NCI-H345 treated with DMSO at 0.1 percent for 48 hours (cell line): ENCODE data around the gene C22orf15.

Experiments
- DNase-seq: peaks from one replicate; lab custom pipeline; 2025; ENCODE audit not compliant: unreplicated experiment; lab: John Stamatoyannopoulos, UW

The C22orf15 gene

DNA sequence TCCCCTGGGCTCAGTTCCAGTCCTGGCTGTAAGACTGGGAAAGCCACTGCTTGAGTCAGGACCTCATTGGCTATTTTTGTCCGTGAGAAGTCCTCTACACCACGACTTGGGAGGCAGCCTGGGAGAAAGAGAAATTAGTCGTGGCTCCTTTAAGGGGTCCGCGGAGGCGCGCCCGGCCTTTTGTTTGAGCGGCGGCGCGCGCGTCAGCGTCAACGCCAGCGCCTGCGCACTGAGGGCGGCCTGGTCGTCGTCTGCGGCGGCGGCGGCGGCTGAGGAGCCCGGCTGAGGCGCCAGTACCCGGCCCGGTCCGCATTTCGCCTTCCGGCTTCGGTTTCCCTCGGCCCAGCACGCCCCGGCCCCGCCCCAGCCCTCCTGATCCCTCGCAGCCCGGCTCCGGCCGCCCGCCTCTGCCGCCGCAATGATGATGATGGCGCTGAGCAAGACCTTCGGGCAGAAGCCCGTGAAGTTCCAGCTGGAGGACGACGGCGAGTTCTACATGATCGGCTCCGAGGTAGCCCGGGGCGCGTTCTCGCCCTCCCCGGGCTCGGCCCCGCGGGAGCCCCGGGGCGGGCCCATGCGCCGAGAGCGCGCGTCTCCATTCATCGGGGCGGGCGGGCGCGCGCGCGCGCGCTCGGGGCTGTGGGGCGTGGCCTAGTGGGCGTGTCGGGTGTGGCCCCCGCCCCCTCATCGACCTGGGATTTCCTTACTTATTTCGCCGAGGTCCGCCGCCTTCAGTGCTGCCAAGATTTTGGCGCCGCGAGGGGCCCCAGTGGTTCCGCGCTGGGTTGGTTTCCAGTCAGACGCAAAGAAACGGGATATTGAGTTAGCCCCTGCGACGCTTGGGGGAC is 24.2 kb downstream of the C22orf15 start, which contains the start of gene SMARCB1:
TSS of gene SMARCB1 (plus strand) at position 215 of the 848 bp plus-strand sequence. CDS start at position 419, 204 bp downstream.
- DNase-seq: peak; percentile 87

DNA sequence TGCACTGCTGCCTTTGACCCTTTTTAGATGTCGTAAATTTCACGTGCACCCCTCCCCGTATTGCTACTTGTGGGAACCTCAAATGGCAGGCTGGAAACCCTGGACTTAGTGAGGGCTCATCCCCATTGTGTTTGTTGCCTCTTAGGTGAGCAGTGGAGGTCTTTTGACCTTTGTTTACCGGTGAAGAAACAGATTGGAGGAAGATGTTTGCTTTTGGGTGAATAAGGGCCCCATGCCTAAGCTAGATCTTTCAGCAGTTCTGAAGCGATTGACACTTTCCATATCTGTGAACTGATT is 24.8 kb downstream of the C22orf15 start:
- peak; percentile 87 for DNase-seq

DNA sequence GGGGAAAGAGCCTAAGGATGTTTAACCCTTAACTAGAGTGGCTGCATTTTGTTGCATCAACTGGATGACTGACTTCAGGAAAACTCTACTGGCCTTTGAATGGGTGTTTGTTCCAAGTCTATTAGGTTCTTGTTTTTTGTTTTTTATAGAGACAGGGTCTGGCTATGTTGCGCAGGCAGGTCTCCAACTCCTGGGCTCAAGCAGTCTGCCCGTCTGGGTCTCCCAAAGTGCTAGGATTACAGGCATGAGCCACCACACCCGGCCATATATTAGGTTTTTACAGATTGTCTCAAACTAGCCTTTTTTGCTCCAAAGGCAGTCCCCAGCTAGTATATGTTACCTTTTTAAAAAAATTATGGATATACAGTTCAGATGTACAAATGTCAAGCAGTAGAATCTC is 25.1 kb downstream of the C22orf15 start:
- no peak for DNase-seq

- peak; percentile 38 for DNase-seq
Measured at GRCh38 chr22:23789121-23789520, 26.3 kb downstream of the C22orf15 start.

DNA sequence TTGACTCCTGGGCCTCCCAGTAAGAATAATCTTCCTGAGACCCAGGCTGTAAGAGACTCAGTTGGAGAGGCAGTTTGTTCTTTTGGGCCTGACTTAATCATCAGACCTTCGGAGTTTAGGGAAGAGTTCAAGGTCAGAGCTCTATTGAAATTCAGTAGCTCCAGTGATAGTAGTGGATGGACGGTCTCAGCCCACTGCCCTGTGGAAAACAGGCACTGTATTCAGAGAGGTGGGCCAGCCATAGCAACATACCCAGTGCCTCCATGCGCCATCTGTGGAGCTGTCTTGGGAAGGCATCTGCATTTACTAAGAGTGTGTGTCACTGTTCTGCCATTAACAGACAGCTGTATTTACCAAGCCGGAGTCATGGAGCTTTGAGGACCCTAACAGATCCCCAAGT is 26.8 kb downstream of the C22orf15 start:
- DNase-seq: no peak

GRCh38 chr22:23790819-23791737 is 28.3 kb downstream of the C22orf15 start:
- no peak for DNase-seq

DNA sequence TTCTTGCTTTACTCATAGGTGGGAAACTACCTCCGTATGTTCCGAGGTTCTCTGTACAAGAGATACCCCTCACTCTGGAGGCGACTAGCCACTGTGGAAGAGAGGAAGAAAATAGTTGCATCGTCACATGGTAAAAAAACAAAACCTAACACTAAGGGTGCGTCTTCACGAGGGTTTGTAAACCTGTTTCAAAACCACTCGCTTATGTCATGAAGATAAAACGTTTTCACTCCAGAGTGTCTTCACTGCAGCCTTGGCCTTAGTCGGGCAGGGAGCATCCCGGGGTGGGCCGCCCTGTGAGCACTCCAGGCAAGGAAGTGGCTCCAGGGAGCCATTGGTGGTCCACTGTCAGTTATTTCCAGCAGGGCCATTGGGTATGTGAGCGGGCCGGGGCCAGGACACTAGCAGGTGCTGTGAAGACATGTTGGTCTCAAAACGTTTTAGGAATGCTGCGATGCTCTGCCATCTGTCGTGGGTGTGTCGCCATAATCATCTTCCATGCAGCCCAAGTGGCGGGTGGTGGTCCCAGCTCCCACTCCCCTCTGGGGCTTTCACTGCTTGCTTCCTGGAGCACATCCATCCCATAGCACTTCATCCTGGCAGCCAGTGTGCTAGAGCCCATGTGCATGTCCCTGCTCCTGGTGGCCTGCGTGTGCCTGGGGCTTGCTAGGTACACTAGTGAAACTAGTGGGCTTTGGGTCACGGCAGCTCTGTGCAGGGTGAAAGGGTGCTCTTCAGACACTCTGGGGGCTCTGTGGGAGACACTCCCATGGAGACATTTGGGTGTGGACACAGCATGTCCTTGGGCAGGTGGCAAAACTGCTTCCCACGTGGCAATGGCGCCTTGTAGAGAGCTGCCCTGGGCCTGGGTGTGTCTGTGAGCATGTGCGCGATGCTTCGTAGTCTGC is 29.2 kb downstream of the C22orf15 start:
- DNase-seq: no peak

DNA sequence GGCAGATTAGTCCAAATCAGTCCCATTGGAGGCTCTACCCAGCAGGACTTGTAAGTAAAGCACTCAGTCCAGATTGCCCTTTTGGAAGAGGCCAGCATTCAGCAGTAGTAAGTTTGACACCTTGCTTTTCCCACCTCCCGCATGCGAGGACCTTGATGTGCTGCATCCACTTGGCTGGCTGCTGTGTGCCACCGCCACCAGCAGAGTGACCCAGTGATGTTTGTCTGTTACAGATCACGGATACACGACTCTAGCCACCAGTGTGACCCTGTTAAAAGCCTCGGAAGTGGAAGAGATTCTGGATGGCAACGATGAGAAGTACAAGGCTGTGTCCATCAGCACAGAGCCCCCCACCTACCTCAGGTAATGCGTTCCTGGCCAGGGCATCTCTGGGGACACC is 30.5 kb downstream of the C22orf15 start:
- DNase-seq: no peak

DNA sequence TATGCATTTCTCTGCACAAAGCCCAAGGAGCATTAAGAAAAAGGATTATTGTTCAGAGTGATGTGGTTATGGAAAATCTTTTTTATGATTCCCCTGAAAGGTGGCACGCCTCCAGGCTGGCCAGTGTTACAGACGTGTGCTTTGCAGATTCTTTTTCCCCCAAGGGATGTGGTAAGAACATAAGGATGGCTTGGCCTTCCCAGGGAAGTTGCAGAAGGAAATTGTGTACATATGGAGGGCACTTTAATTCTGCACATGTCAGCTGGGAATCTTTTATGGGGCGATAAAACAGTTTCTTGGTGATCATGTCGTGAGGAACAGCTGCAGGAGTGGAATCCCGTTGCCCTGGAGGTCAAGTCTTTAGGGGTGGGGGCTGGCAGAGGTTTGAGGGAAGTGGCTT is 33.7 kb downstream of the C22orf15 start:
- no peak for DNase-seq

GRCh38 chr22:23800297-23801237 is 37.8 kb downstream of the C22orf15 start:
- no peak for DNase-seq

GRCh38 chr22:23801238-23801821 is 38.5 kb downstream of the C22orf15 start:
- DNase-seq: no peak

GRCh38 chr22:23801886-23802377 is 39.1 kb downstream of the C22orf15 start:
- DNase-seq: no peak

GRCh38 chr22:23803001-23803819 is 40.4 kb downstream of the C22orf15 start:
- DNase-seq: no peak

- DNase-seq: no peak
Measured at GRCh38 chr22:23804781-23805291, 42.0 kb downstream of the C22orf15 start.

- DNase-seq: no peak
Measured at GRCh38 chr22:23806837-23807236, 44.0 kb downstream of the C22orf15 start.

DNA sequence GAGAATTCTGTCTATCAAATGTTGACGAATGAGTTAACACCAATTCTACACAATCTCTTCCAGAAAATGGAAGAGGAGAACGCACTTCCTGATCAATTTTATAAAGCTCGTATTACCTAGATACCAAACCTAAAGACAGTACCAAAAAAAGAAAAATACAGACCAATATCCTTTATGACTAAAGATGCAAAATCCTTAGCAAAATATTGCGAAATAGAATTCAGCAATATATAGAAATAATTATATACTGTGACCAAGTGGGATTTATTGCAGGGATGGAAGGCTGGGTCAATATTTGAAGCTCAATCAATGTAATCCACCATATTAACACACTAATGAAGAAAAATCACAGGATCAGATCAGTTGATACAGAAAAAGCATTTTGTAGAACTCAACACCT is 49.6 kb downstream of the C22orf15 start:
- DNase-seq: no peak
